Raji (cell line): ENCODE results near the gene PLEKHG4.

Experiments
- POLR2A ChIP-seq: IDR thresholded peaks from 2 replicates; pipeline ENCODE4 v1.6.1; 2011; ENCODE audit warnings: low read depth, low read length, control low read depth; ENCODE audit not compliant: insufficient read depth

Gene PLEKHG4

GRCh38 chr16:67250045-67250327, 29.3 kb upstream of the PLEKHG4 start:
- TF ChIP-seq POLR2A, result no peak

GRCh38 chr16:67252609-67253497, 26.5 kb upstream of the PLEKHG4 start:
- no peak for TF ChIP-seq POLR2A

GRCh38 chr16:67254801-67255552, 24.4 kb upstream of the PLEKHG4 start:
- no peak for TF ChIP-seq POLR2A

GRCh38 chr16:67255553-67256221, 23.6 kb upstream of the PLEKHG4 start:
- TF ChIP-seq POLR2A, result no peak

GRCh38 chr16:67256701-67257230, 22.6 kb upstream of the PLEKHG4 start:
- no peak for TF ChIP-seq POLR2A

GRCh38 chr16:67257486-67258160, 21.7 kb upstream of the PLEKHG4 start:
- TF ChIP-seq POLR2A, result no peak

- no peak for TF ChIP-seq POLR2A
Measured at GRCh38 chr16:67258161-67258835, 21.0 kb upstream of the PLEKHG4 start.

- TF ChIP-seq POLR2A, result no peak
Measured at GRCh38 chr16:67259705-67260104, 19.6 kb upstream of the PLEKHG4 start.

- no peak for TF ChIP-seq POLR2A
Measured at GRCh38 chr16:67260426-67261063, 18.8 kb upstream of the PLEKHG4 start.

- TF ChIP-seq POLR2A, result no peak
Measured at GRCh38 chr16:67263201-67263600, 16.1 kb upstream of the PLEKHG4 start.

GRCh38 chr16:67264277-67264676, 15.1 kb upstream of the PLEKHG4 start:
- no peak for TF ChIP-seq POLR2A

- no peak for TF ChIP-seq POLR2A
Measured at GRCh38 chr16:67264866-67265265, 14.5 kb upstream of the PLEKHG4 start.

- TF ChIP-seq POLR2A, result no peak
Measured at GRCh38 chr16:67265834-67266233, 13.5 kb upstream of the PLEKHG4 start.

GRCh38 chr16:67268136-67268579, 11.2 kb upstream of the PLEKHG4 start:
- no peak for TF ChIP-seq POLR2A

- no peak for TF ChIP-seq POLR2A
Measured at GRCh38 chr16:67269766-67270165, 9.6 kb upstream of the PLEKHG4 start.
